MM.1S (cell line): ENCODE measurements around the gene KCNH1.

ENCODE experiments used
- CTCF ChIP-seq: fragments of 300-600 bp; sonication (generic); IDR thresholded peaks from 2 replicates; pipeline ENCODE4 v1.5.1; 2016; ENCODE audit warnings: antibody characterized with exemption, low read length, mixed read lengths
- EZH2phosphoT487 ChIP-seq: fragments of 300-600 bp; sonication (generic); IDR thresholded peaks from 2 replicates; pipeline ENCODE4 v1.6.1; 2018; ENCODE audit warnings: antibody characterized with exemption, low read length

- TF ChIP-seq CTCF, result no peak
- no peak for TF ChIP-seq EZH2phosphoT487
These were observed 155.5 kb downstream of the KCNH1 start for GRCh38 chr1:210978316-210978973.
